HepG2 (cell line): ENCODE data around the gene DOHH. TPM values are rescaled to one million over a fixed set of nuclear protein-coding genes. Genes with fewer than 3 reads are reported as not detected.

Source experiments
- ARID2 ChIP-seq: sonication (generic); formaldehyde crosslinking; IDR thresholded peaks from 2 replicates; pipeline ENCODE4 v1.8.1; 2022; ENCODE audit warnings: mild to moderate bottlenecking, missing genetic modification reagents, borderline replicate concordance
- BRCA1 ChIP-seq: sonication (generic); formaldehyde crosslinking; IDR thresholded peaks from 2 replicates; pipeline ENCODE4 v1.4.0; 2020; ENCODE audit warnings: missing genetic modification reagents
- CBX5 ChIP-seq: sonication (generic); formaldehyde crosslinking; IDR thresholded peaks from 2 replicates; pipeline ENCODE4 v1.4.0; 2020; ENCODE audit warnings: missing genetic modification reagents, borderline replicate concordance
- CENPX ChIP-seq: sonication (generic); formaldehyde crosslinking; IDR thresholded peaks from 2 replicates; pipeline ENCODE4 v1.9.0; 2021; ENCODE audit warnings: mild to moderate bottlenecking, missing genetic modification reagents, moderate library complexity
- HOXA5 ChIP-seq: sonication (generic); formaldehyde crosslinking; IDR thresholded peaks from 2 replicates; pipeline ENCODE4 v1.4.0; 2020; ENCODE audit warnings: missing genetic modification reagents
- HOXD1 ChIP-seq: sonication (generic); formaldehyde crosslinking; IDR thresholded peaks from 2 replicates; pipeline ENCODE4 v1.5.0; 2020; ENCODE audit warnings: missing genetic modification reagents
- KMT2B ChIP-seq: IDR thresholded peaks from 2 replicates; pipeline ENCODE4 v1.6.1; 2016; ENCODE audit warnings: missing genetic modification reagents, missing compliant biosample characterization
- MEIS2 ChIP-seq: sonication (generic); formaldehyde crosslinking; IDR thresholded peaks from 2 replicates; pipeline ENCODE4 v1.9.0; 2021; ENCODE audit warnings: mild to moderate bottlenecking, missing genetic modification reagents
- MLLT10 ChIP-seq: sonication (generic); formaldehyde crosslinking; IDR thresholded peaks from 2 replicates; pipeline ENCODE4 v1.4.0; 2020; ENCODE audit warnings: missing genetic modification reagents
- MTF1 ChIP-seq: sonication (generic); formaldehyde crosslinking; IDR thresholded peaks from 2 replicates; pipeline ENCODE4 v1.5.0; 2020; ENCODE audit warnings: missing genetic modification reagents
- MYC ChIP-seq: sonication (generic); formaldehyde crosslinking; IDR thresholded peaks from 2 replicates; pipeline ENCODE4 v1.9.0; 2021; ENCODE audit warnings: missing genetic modification reagents, borderline replicate concordance
- RORA ChIP-seq: sonication (generic); formaldehyde crosslinking; IDR thresholded peaks from 2 replicates; pipeline ENCODE4 v1.5.0; 2020; ENCODE audit warnings: mild to moderate bottlenecking, missing genetic modification reagents, moderate library complexity
- SNAI1 ChIP-seq: sonication (generic); formaldehyde crosslinking; IDR thresholded peaks from 2 replicates; pipeline ENCODE4 v1.5.0; 2020; ENCODE audit warnings: mild to moderate bottlenecking, missing genetic modification reagents, borderline replicate concordance
- SOX6 ChIP-seq, 2 experiments: fragments of 450-650 bp in 1 of 2; sonication (generic) in 1 of 2; formaldehyde crosslinking in 1 of 2; IDR thresholded peaks; 2 replicates each; pipeline versions ENCODE4 v1.4.0 to v1.6.1; 2017 to 2020; ENCODE audit warnings: antibody characterized with exemption in 1 of 2, mild to moderate bottlenecking in 1 of 2, missing genetic modification reagents in 1 of 2
- TP53 ChIP-seq: sonication (generic); formaldehyde crosslinking; conservative IDR thresholded peaks from 2 replicates; pipeline ENCODE4 v1.4.0; 2020; ENCODE audit warnings: missing genetic modification reagents
- ZNF142 ChIP-seq: sonication (generic); formaldehyde crosslinking; IDR thresholded peaks from 2 replicates; pipeline ENCODE4 v1.4.0; 2020; ENCODE audit warnings: missing genetic modification reagents
- ZNF317 ChIP-seq: sonication (generic); formaldehyde crosslinking; IDR thresholded peaks from 2 replicates; pipeline ENCODE4 v1.5.0; 2020; ENCODE audit warnings: mild to moderate bottlenecking, missing genetic modification reagents
- ZNF367 ChIP-seq: sonication (generic); formaldehyde crosslinking; IDR thresholded peaks from 2 replicates; pipeline ENCODE4 v1.4.0; 2020; ENCODE audit warnings: missing genetic modification reagents, borderline replicate concordance
- ZNF792 ChIP-seq: IDR thresholded peaks from 2 replicates; pipeline ENCODE4 v1.6.1; 2016
- polyA plus RNA-seq, 8 experiments: library from polyadenylated mRNA; depleted of rRNA in 3 of 8; stranded (reverse) in 7 of 8; unstranded in 1 of 8; fragments of >200 nt; fragmentation: Illumina TruSeq in 4 of 8; extraction: Trizol in 4 of 8; gene quantifications; 2 replicates each; pipeline versions ENCODE4 v1.2.1 to v1.2.3, GENCODE V29; 2011 to 2016; ENCODE audit warnings: low read depth in 4 of 8, missing spikeins in 1 of 8, mixed read lengths in 1 of 8; ENCODE audit not compliant: insufficient read depth in 1 of 8
- total RNA-seq, 5 experiments: library from RNA; depleted of rRNA; stranded (reverse); fragments of >200 nt; fragmentation: Illumina TruSeq; extraction: Trizol; gene quantifications; 2 replicates each; pipeline ENCODE4 v1.2.3, GENCODE V29; 2016; ENCODE audit warnings: low read depth in 1 of 5
- TF ChIP-seq, protein P1 (sequence below): sonication (generic); formaldehyde crosslinking; IDR thresholded peaks from 2 replicates; pipeline ENCODE4 v1.4.0; 2020; ENCODE audit warnings: missing genetic modification reagents, borderline replicate concordance
- TF ChIP-seq, protein P2 (sequence below): sonication (generic); formaldehyde crosslinking; IDR thresholded peaks from 2 replicates; pipeline ENCODE4 v1.4.0; 2020; ENCODE audit warnings: mild to moderate bottlenecking, low read depth, missing genetic modification reagents

Gene DOHH
- total and polyA plus RNA-seq, 2 of the 13 experiments (the other 11 are each of a cell fraction or from before 2014, with no cell fraction given): 3.5 to 13.7 TPM

GRCh38 chr19:3481241-3482090 lies 19.0 kb downstream of the DOHH start (continued):
- TF ChIP-seq ZNF317 (CRISPR knock-in tag) (peak; percentile 71; the same call in 1 of the 2 replicates), ZNF142 (CRISPR knock-in tag) (no peak; the same call in 1 of the 2 replicates), MEIS2 (CRISPR knock-in tag) (peak; percentile 52; the same call in 1 of the 2 replicates), CENPX (CRISPR knock-in tag) (no peak), ZNF792 (CRISPR knock-in tag) (peak; percentile 86), SNAI1 (peak; percentile 84; the same call in 1 of the 2 replicates), ZNF367 (CRISPR knock-in tag) (no peak), CBX5 (CRISPR knock-in tag) (no peak), MLLT10 (no peak), HOXA5 (CRISPR knock-in tag) (no peak), ARID2 (peak; percentile 81; the same call in 1 of the 2 replicates), RORA (CRISPR knock-in tag) (no peak), HOXD1 (no peak), SOX6 (IDR thresholded peaks at IDR 0.05) (no peak), SOX6 (CRISPR knock-in tag; IDR thresholded peaks at IDR 0.05) (0 out of 2 replicates have a peak, but pooled peaks have one; percentile 36), MTF1 (CRISPR knock-in tag) (no peak), MYC (CRISPR knock-in tag) (peak; percentile 70; the same call in 1 of the 2 replicates), KMT2B (CRISPR knock-in tag) (peak; percentile 47; the same call in 1 of the 2 replicates), BRCA1 (CRISPR knock-in tag) (no peak), TP53 (CRISPR knock-in tag) (no peak)
- TF ChIP-seq, protein P1, sequence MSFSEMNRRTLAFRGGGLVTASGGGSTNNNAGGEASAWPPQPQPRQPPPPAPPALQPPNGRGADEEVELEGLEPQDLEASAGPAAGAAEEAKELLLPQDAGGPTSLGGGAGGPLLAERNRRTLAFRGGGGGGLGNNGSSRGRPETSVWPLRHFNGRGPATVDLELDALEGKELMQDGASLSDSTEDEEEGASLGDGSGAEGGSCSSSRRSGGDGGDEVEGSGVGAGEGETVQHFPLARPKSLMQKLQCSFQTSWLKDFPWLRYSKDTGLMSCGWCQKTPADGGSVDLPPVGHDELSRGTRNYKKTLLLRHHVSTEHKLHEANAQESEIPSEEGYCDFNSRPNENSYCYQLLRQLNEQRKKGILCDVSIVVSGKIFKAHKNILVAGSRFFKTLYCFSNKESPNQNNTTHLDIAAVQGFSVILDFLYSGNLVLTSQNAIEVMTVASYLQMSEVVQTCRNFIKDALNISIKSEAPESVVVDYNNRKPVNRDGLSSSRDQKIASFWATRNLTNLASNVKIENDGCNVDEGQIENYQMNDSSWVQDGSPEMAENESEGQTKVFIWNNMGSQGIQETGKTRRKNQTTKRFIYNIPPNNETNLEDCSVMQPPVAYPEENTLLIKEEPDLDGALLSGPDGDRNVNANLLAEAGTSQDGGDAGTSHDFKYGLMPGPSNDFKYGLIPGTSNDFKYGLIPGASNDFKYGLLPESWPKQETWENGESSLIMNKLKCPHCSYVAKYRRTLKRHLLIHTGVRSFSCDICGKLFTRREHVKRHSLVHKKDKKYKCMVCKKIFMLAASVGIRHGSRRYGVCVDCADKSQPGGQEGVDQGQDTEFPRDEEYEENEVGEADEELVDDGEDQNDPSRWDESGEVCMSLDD: no peak
- TF ChIP-seq, protein P2, sequence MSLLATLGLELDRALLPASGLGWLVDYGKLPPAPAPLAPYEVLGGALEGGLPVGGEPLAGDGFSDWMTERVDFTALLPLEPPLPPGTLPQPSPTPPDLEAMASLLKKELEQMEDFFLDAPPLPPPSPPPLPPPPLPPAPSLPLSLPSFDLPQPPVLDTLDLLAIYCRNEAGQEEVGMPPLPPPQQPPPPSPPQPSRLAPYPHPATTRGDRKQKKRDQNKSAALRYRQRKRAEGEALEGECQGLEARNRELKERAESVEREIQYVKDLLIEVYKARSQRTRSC: no peak
